HG03280 (cell line): Measurements from ENCODE around the gene RPL15.
"Not testable (repeated sequence)": the region's sequence is repeated elsewhere in the genome, so short reads cannot be mapped to it uniquely, and the experiment has no call there.

Source experiments
- ATAC-seq: cut with Tn5 transposase; IDR thresholded peaks from one replicate; pipeline ENCODE4 v1.9.1; 2021; ENCODE audit warnings: mild to moderate bottlenecking, moderate library complexity; ENCODE audit not compliant: unreplicated experiment

The RPL15 gene

DNA sequence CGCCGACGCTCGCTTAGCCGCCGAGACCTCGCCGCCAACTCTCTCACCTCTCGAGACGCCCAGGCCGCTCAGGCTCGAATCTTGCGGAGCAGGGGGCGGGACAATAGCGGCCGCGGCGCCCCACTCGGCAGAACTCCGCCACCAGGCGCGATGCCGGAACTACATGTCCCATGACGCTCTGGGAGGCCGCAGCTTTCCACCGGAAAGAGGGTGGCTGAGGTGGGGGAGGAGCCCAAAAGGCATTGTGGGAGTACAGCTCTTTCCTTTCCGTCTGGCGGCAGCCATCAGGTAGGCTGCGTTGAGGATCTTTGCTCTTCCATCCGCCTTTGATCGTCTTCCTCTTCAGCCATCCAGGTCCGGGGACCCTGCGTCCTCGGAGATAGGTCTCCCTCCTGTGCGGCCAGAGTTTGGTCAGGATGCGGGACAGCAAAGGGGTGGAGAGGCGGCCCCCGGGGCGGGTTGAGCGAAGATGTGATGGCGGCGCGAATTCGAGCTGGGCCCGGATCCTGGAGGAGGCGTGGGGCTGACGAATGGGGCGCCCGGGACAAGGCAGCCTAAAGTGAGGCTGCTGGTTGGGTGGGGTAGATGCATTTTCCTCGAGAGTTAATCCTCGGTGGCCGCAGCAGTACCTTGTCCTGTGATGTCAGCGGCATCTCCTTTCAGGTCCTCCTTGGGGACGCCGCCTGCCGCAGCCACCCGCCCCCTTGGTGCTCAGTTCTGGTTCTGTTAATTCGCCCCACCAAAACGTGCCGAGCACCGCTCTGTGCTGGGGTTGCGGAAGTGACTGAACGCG, at the start of gene RPL15, which contains the start of gene NKIRAS1:
Gene RPL15 (plus strand): TSS at position 247 of the 793 bp plus-strand sequence. CDS start 728 bp downstream, outside the sequence.
Gene NKIRAS1 (minus strand): TSS at position 105 of the 793 bp plus-strand sequence. CDS start 6,086 bp downstream, outside the sequence.
- ATAC-seq = peak; percentile 94

DNA sequence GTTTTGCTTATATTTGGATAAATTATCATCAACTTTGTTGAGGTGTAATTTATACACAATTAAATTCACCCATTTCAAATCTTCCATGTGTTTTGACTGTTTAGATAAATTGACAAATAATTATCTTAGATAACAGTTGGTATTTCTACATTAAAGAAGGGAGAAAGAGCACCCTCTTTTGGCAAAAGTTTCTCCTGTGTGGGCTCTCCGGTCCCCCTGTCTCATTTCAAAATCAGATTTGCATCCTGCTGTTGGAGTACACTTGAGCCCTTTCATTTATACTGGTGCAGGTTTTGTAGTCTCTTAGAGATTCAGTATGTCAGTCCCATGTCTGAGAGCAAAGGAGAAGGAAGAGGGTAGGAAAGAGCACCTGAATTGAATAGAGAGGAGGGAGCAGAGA, 49.5 kb upstream of the RPL15 start:
- ATAC-seq = no peak

DNA sequence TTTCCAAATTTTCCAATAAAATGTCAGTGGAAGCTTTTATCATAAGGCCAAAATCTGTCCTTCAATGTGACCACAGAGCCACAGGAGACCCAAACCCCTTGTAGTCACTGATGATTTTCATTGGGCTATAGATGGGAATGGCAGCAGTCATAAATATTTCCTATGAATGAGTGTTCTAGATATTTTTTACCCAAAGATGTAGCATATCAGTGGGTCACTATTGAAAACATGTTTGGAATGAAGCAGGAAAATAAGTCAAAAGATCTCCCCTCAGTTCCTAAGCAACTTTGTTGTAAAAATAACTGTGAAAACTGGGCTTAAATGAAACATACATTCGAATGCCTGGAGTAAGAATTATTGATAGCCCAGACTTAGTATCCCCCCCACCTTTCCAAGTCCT, 49.1 kb upstream of the RPL15 start:
- no peak for ATAC-seq

DNA sequence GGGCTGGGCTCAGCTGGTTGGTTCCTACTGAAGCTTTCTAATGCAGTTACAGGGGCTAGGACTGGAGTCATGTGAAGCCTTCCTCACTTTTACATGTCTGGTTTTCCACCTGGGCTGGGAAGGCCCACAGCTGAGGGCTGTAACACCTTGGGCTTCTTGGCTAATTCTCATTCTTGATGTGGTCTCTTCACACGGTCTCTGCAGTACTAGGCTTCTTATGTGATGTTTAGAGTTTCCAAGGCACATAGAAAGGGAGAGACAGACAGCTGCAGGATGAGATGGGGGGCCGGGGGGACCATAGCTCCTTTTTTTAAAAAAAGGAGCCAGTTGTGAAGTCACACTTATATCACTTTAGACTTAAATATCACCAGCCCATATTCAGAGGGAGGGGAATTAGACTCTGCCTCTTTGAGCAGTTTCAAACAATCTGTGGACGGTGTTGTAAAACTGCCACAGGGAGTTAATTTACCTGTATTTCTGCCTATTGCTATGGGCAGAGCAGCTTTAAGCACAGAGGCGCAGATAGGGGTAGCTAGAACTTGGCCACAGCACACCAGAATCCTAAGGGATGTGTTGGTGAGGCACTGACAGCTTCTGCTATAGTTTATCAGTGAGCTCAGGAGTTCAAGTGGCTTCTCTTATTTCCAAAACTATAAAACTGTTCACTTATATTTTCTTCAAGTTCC, 46.8 kb upstream of the RPL15 start:
- no peak for ATAC-seq

DNA sequence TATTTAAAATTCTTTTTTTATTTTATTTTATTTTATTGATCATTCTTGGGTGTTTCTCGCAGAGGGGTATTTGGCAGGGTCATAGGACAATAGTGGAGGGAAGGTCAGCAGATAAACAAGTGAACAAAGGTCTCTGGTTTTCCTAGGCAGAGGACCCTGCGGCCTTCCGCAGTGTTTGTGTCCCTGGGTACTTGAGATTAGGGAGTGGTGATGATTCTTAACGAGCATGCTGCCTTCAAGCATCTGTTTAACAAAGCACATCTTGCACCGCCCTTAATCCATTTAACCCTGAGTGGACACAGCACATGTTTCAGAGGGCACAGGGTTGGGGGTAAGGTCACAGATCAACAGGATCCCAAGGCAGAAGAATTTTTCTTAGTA, 46.3 kb upstream of the RPL15 start:
- ATAC-seq = not testable (repeated sequence)

DNA sequence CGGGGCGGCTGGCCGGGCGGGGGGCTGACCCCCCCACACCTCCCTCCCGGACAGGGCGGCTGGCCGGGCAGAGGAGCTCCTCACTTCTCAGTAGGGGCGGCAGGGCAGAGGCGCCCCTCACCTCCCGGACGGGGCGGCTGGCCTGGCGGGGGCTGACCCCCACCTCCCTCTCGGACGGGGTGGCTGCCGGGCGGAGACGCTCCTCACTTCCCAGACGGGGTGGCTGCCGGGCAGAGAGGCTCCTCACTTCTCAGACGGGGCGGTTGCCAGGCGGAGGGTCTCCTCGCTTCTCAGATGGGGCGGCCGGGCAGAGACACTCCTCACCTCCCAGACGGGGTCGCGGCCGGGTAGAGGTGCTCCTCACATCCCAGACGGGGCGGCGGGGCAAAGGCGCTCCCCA, 45.6 kb upstream of the RPL15 start:
- ATAC-seq = not testable (repeated sequence)

DNA sequence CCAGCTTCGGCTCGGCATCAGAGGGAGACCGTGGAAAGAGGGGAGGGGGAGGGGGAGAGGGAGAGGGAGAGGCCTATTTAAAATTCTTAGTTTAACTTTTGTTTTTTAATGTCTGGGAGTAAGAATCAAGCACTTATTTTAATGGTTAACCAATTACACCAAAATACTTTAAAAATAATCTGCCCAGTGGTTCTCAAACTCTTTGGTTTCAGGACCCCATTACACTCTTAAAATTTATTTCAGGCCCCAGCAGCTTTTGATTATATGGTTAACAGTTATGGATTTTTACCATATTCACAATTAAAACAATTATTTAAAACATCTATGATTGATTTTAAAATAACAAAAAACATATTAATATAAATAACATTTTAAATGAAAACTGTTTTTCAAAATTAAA, 44.6 kb upstream of the RPL15 start:
- no peak for ATAC-seq

DNA sequence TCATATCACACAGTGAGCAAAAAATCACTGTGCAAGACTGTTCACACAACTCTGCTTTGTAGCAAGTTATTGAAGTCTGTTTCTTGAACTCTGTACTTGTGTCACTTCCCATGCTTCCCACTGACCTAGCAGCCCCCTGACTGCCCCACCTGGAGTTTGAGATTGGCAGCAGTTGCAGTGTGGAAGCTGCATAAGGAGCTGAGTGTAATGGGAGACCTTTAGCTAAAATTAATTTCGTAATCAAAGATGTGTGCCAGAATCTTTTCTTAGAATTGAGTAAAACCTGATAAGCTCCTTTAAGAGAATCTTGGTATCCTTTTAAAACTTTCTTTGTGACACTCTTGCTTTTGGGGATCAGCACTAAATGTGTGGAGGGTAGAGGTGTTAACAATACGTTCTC, 43.0 kb upstream of the RPL15 start:
- no peak for ATAC-seq

DNA sequence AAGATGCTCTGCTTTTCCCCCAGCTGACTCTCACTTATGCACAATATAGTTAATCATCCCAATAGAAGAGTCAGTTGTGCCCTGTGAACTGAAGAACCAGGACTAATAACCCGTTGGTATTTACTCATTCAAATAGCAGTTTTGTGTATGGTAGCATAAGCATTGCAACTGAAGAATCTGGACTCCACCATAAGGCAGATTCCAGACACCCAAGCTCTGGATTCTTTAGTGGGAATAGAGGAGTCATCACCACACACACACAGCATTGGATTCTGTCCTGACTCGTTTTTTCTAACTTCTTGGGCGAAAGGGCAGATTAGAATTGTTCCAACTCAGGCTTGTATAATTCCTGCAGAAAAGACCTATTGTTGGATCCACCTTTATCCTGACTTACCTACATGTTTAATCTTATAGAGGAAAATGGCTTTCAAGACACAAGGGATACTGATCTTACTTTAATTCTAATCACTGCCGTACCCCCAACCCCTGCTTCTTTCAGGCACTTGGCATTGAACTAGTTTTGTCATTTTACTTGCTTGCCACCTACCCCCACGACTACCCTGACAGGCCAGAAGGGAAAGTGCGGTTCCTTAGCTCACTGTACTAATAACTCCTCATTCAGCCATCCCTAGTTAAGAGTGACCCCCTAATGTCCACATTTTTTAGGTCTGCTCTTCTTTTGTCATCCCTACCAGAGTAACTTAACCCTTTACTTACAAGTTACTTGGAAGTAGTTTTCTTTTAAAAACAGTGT, 42.4 kb upstream of the RPL15 start:
- ATAC-seq = no peak

DNA sequence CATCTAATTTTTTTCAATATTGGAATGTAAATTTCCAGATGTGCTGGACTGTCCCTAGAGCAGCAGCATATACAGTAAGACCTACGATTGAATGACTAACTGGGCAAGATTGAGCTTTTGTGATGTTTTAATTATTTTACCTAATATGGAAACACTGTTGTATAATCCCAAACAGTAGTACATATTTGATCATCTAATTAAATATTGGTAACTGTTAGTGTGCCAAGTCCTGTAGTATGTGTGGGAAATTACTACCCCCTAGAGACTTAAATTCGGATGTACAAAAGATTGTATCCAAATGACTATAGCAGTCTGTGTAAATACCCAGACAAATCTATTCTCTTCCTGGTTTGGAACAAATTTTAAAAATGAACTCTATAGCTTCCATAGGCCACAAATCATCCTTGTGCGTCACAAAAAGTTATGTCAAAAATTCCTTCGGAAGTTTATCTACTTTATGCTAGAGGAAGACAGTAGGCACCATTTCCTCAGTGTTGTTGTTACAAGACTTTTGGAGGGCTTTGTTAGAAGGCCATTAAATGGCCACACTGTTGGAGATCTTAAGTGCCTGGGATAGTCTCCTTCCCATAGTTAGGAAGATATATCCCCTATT, 41.7 kb upstream of the RPL15 start:
- ATAC-seq = no peak

DNA sequence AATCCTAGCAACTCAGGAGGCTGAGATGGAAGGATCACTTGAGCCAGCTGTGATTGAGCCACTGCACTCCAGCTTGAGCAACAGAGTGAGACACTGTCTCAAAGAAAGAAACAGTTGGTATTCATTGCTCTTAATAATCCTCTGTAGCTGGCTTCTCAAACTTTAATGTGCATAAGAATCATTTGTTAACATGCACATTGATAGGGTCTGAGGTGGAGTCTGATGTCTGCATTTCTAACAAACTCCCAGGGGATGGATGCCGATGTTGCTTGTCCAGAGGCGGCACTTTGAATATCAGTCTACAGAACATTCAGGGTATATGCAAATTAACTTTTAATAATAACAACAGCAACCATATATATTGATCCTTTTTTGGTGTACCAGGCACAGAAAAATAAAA, 40.0 kb upstream of the RPL15 start:
- no peak for ATAC-seq

DNA sequence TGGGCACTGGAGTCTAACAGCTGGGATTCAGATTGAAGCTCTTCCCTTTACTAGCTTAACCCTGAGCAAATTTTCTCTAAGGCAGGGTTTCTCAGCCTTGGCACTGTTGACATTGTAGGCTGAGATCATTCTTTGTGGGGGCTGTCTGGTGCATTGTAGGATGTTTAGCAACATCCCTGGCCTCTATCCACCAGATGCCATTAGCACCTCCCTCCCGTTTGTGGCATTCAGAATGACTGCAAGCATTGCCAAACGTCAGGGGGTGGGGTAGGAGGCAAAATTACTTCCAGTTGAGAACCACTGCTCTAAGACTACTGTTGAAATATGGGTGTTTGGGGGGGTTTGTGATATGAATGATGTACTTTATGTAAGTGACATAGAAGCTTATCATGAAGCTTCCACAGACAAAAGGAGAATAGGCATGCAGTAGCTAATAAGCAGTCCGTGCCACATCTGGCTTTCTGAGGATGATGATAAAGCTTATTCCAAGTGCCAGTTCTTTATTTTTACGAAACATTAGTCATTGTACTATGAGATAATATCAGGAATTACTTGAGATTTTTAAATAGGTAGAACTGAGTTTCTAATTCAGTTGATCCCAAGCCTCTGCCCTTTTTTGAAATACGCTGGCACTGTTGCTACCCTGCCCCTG, 39.5 kb upstream of the RPL15 start:
- no peak for ATAC-seq

DNA sequence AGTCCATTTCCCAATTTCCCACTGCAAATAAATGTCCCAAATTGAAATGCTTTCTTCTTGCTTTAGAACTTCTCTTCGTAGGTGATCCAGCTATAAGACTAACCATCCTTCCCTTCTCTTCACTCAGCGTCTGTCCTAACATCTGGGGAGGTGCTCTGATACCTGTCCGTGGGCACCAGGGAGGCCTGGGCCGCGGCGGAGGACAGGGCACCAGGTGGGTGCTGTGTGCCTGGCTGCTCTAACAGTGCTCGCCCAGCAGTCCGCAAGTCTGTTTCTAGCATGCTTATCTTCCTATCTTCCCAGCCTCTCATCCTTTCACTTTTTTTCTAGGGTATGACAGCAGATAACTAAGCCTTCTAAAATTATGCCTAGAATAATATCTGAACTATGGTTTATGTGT, 37.4 kb upstream of the RPL15 start:
- ATAC-seq = no peak

DNA sequence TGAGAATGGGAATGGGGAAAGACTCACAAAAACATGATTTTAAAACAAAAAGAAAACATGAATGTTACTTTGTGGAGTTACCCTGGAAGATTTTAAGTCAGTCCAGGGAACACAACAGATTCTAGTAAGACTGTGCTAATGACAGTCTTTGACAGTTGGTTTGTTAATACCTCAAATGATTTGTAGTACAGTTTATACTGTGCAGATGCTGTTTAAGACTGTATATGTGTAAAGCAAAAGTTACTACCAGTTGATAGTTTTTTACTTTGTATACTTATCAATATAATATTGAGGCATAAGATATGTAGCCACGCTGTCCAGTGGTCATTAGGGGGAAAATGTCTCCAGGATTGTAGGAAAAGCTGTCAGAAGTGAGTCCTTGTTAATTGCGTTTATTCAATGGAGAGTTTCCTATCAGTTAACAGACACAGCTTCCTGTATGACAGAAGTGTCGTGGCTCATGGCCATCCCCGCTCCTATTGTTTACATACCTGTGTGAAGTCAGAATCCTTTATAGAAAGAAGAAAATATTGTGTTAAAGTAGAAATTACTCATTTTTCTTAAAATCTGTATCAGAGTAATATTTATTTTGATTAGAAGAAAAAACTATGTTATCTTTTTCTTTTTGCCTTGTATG, 36.1 kb upstream of the RPL15 start:
- no peak for ATAC-seq

DNA sequence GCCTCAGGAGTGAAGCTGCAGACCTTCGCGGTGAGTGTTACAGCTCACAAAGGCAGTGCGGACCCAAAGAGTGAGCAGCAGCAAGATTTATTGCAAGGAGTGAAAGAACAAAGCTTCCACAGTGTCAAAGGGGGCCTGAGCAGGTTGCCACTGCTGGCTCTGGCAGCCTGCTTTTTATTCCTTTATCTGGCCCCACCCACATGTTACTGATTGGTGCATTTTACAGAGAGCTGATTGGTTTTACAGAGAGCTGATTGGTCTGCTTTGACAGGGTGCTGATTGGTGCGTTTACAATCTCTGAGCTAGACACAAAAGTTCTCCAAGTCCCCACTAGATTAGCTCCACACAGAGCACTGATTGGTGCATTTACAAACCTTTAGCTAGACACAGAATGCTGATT, 34.9 kb upstream of the RPL15 start:
- ATAC-seq = not testable (repeated sequence)

DNA sequence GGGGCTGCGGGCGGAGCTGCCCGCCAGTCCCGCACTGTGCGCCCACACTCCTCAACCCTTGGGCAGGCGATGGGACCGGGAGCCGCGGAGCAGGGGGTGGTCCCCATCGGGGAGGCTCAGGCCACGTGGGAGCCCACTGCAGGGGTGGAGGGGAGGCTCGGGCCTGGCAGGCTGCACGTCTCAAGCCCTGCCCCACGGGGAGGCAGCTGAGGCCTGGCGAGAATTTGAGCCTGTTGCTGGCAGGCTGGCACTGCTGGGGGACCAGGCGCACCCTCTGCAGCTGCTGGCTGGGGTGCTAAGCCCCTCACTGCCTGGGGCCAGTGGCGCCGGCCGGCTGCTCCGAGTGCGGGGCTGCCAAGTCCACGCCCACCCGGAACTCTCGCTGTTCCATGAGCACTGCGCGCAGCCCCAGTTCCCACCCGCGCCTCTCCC, 34.4 kb upstream of the RPL15 start:
- ATAC-seq = no peak

DNA sequence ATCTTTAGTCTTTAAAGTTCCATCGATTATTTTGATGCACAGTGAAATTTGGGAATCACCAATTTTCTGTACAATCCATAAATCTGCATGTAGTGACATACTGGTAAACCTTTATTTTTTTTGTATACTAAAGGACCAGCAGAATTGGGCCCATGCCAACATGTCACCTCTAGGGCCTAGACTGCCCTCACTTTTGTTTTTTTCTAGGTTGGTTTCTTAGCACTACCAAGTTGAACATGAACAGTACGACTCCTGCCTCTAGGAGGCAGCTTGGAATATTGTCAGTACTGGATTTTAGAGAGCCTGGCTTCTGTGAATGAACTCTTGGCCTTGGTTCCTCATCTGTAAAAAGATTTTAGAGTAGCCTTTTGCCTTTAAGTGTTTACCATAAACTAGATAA, 32.5 kb upstream of the RPL15 start:
- no peak for ATAC-seq

DNA sequence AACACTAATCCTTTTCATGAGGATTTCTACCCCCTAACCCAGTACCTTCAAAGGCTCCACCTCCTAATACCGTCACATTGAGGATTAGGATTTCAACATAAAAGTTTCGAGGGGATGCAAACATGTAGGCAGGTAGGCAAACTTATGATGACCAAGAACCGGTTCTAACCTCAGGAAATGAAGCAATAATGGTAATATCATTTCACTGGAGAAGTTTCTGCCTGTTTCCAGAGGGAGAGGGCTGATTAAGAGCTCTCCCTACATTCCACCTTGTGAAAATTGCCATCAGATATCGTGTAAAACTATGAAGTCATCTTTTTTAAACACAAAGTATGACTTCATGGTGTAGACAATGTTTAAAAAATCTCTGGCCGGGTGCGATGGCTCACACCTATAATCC, 31.7 kb upstream of the RPL15 start:
- no peak for ATAC-seq

DNA sequence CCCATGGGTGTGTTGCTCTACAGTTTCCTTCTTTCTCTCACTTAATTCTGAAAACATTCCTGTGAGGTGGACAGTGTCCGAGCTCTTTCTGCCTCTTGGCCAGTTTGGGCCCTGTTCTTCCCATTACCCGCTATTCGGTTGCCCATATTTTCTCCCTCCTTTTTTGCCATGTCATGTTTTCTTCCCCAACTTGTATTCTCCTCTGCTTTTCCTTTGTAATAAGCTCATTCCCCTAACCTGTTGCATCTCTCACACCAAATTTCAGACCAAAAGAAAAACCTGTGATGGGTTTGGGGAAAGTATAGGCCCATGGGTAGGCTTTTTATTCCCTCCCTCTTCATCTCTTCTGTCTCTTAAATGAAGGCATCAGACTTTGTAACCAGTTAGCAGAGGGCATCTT, 30.6 kb upstream of the RPL15 start:
- no peak for ATAC-seq

DNA sequence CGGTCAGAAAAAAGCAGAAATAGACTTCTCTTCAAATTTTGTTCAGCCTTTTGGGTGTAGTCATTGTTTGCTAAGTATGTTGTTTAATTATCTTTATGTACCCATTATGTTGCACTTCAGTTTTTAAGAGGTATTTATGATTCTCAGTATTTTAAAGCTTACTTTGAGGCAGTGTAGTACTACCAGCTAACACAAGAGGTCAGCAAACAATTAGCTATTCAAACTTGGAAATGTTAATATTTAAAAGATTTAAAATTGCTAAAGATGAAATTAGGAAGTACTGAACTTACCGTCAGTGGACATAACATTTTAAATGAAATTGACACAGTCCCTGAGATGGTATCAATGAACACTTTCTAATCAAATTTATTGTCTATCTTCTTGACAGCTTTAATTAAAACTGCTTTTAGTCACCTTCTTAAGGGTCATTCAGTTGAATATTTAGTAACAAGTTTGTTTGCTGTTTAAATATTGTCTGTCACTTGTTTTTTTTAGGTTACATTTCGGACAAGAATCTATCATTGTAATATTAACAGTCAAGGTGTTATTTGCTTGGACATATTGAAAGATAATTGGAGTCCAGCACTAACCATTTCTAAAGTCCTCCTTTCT, 28.2 kb upstream of the RPL15 start:
- no peak for ATAC-seq
